A549 (cell line): Measurements from ENCODE around the gene CD99L2. TPM values are rescaled to one million over a fixed set of nuclear protein-coding genes. Genes with fewer than 3 reads are reported as not detected.

Source experiments
- ATAC-seq, 2 experiments: fragments of 200-7000 bp in 1 of 2; fragments of >200 bp in 1 of 2; cut with Nextera tagmentation in 1 of 2; cut with Tn5 transposase in 1 of 2; 3 replicates each; pipeline versions ENCODE4 v1.8.0 to v1.9.1; 2018 to 2020; ENCODE audit warnings: mild to moderate bottlenecking in 1 of 2, moderate library complexity in 1 of 2
- CTCF ChIA-PET: fragments of 300-600 bp; sonication (Branson Sonifier 250); formaldehyde crosslinking; extraction: SDS; loops from one replicate; lab custom pipeline; 2021; ENCODE audit warnings: antibody characterized with exemption, inconsistent platforms; lab: Yijun Ruan, JAX
- POLR2A ChIA-PET: fragments of 350-600 bp; formaldehyde crosslinking; extraction: SDS; loops from one replicate; lab custom pipeline; 2021; ENCODE audit warnings: antibody characterized with exemption, inconsistent platforms; lab: Yijun Ruan, JAX
- DNase-seq, 2 experiments: peaks; one replicate each; pipeline versions ENCODE4 v3.0.0 to v3.0.0-alpha.2; 2011 to 2016; ENCODE audit warnings: low read depth in 1 of 2, low spot score in 1 of 2
- FAIRE-seq: peaks from 2 replicates; lab custom pipeline; 2011; peaks lifted over from hg19 to GRCh38; lab: Jason Lieb, UNC
- H3K27ac ChIP-seq, 2 experiments: fragments of >200 bp; sonication (Bioruptor Twin); formaldehyde crosslinking; 3 replicates each; pipeline ENCODE4 v1.5.1; 2016 to 2017
- H3K4me1 ChIP-seq: fragments of >200 bp; sonication (Bioruptor Twin); formaldehyde crosslinking; 3 replicates; pipeline ENCODE4 v1.6.1; 2016
- H3K4me2 ChIP-seq: fragments of >200 bp; sonication (Bioruptor Twin); formaldehyde crosslinking; 3 replicates; pipeline ENCODE4 v1.6.1; 2016
- H3K4me3 ChIP-seq: fragments of >200 bp; sonication (Bioruptor Twin); formaldehyde crosslinking; 3 replicates; pipeline ENCODE4 v1.5.1; 2016
- H3K9me3 ChIP-seq: fragments of >200 bp; sonication (Bioruptor Twin); formaldehyde crosslinking; 3 replicates; pipeline ENCODE4 v1.6.1; 2016
- CBX8 ChIP-seq: fragments of 200-600 bp; sonication (generic); IDR thresholded peaks from 2 replicates; pipeline ENCODE4 v1.6.1; 2016
- EP300 ChIP-seq, 2 experiments: fragments of >200 bp; sonication (Bioruptor Twin); formaldehyde crosslinking; IDR thresholded peaks; 2 replicates in 1 of 2; 3 replicates in 1 of 2; pipeline ENCODE4 v1.6.1; 2016 to 2017
- ESRRA ChIP-seq: fragments of 150-350 bp; IDR thresholded peaks from 2 replicates; pipeline ENCODE4 v1.6.1; 2014; ENCODE audit warnings: mild to moderate bottlenecking, low read length, borderline replicate concordance
- FOSB ChIP-seq: fragments of 250-450 bp; sonication (Bioruptor Pico); IDR thresholded peaks from 2 replicates; pipeline ENCODE4 v1.5.0; 2020; ENCODE audit warnings: mild to moderate bottlenecking, moderate library complexity
- HDAC2 ChIP-seq: fragments of 200-600 bp; sonication (generic); IDR thresholded peaks from 2 replicates; pipeline ENCODE4 v1.6.1; 2016
- HEYL ChIP-seq: fragments of 250-450 bp; sonication (Bioruptor Pico); IDR thresholded peaks from 2 replicates; pipeline ENCODE4 v1.8.0; 2021; ENCODE audit warnings: mild to moderate bottlenecking, moderate library complexity
- HOXB13 ChIP-seq: fragments of 250-450 bp; sonication (Bioruptor Pico); IDR thresholded peaks from 2 replicates; pipeline ENCODE4 v1.5.0; 2020; ENCODE audit warnings: low read depth, mild to moderate bottlenecking, moderate library complexity
- HOXB5 ChIP-seq: fragments of 250-450 bp; sonication (Bioruptor Pico); IDR thresholded peaks from 2 replicates; pipeline ENCODE4 v1.5.0; 2020; ENCODE audit warnings: mild to moderate bottlenecking, moderate library complexity
- JUN ChIP-seq, 2 experiments: fragments of >200 bp; sonication (Bioruptor Twin); formaldehyde crosslinking; IDR thresholded peaks; 2 replicates in 1 of 2; 3 replicates in 1 of 2; pipeline ENCODE4 v1.6.1; 2016 to 2017
- NFE2L2 ChIP-seq: fragments of 150-350 bp; conservative IDR thresholded peaks from 2 replicates; pipeline ENCODE4 v1.6.1; 2014; ENCODE audit warnings: low read length
- NR3C1 ChIP-seq: fragments of >200 bp; sonication (Bioruptor Twin); formaldehyde crosslinking; IDR thresholded peaks from 3 replicates; pipeline ENCODE4 v1.6.1; 2017
- PHF8 ChIP-seq: fragments of 200-600 bp; sonication (generic); IDR thresholded peaks from 2 replicates; pipeline ENCODE4 v1.6.1; 2016; ENCODE audit warnings: low read depth, mild to moderate bottlenecking, antibody characterized with exemption, moderate library complexity, borderline replicate concordance
- POLR2A ChIP-seq: IDR thresholded peaks from 2 replicates; pipeline ENCODE4 v1.6.1; 2012; ENCODE audit warnings: mild to moderate bottlenecking, low read length
- RARB ChIP-seq: fragments of 250-450 bp; sonication (Bioruptor Pico); IDR thresholded peaks from 2 replicates; pipeline ENCODE4 v1.8.0; 2021; ENCODE audit warnings: mild to moderate bottlenecking, moderate library complexity
- RFX5 ChIP-seq: fragments of 450-650 bp; IDR thresholded peaks from 2 replicates; pipeline ENCODE4 v1.7.1; 2014; ENCODE audit warnings: antibody characterized with exemption, mild to moderate bottlenecking, moderate library complexity
- SMC3 ChIP-seq: fragments of >200 bp; sonication (Bioruptor Twin); formaldehyde crosslinking; IDR thresholded peaks from 3 replicates; pipeline ENCODE4 v1.6.1; 2018; ENCODE audit warnings: inconsistent platforms
- TFCP2L1 ChIP-seq: fragments of 250-450 bp; sonication (Bioruptor Pico); IDR thresholded peaks from 2 replicates; pipeline ENCODE4 v1.5.0; 2021; ENCODE audit warnings: mild to moderate bottlenecking
- ZC3H11A ChIP-seq: fragments of 450-650 bp; IDR thresholded peaks from 2 replicates; pipeline ENCODE4 v1.6.1; 2014; ENCODE audit warnings: antibody characterized with exemption, mild to moderate bottlenecking
- ZSCAN20 ChIP-seq: fragments of 250-450 bp; sonication (Bioruptor Pico); IDR thresholded peaks from 2 replicates; pipeline ENCODE4 v1.8.0; 2022; ENCODE audit warnings: mild to moderate bottlenecking, moderate library complexity
- WGBS: methylation state at CpG from one replicate; pipeline ENCODE4 v1.1.6; 2017; ENCODE audit errors: missing lambda C conversion rate; 5-methylcytosine and 5-hydroxymethylcytosine counted together
- polyA plus RNA-seq, 4 experiments: library from polyadenylated mRNA; depleted of rRNA in 3 of 4; stranded (reverse); fragments of >200 nt; fragmentation: RNase III in 1 of 4; extraction: RNeasy Plus Mini Kit Qiagen cat#74134 plus additional on column Dnase treatment in 1 of 4; gene quantifications; 2 replicates in 3 of 4; 3 replicates in 1 of 4; pipeline ENCODE4 v1.2.3, GENCODE V29; 2011 to 2017
- TF ChIP-seq, protein P1 (sequence below): fragments of >200 bp; sonication (Bioruptor Twin); formaldehyde crosslinking; IDR thresholded peaks from 3 replicates; pipeline ENCODE4 v1.5.1; 2016
- TF ChIP-seq, protein P2 (sequence below): fragments of 200-600 bp; sonication (generic); IDR thresholded peaks from 2 replicates; pipeline ENCODE4 v1.6.1; 2016; ENCODE audit warnings: antibody characterized with exemption, mild to moderate bottlenecking, moderate library complexity
- TF ChIP-seq, protein P3 (sequence below): fragments of 150-350 bp; IDR thresholded peaks from 2 replicates; pipeline ENCODE4 v1.6.1; 2014; ENCODE audit warnings: low read depth, mild to moderate bottlenecking, low read length
- TF ChIP-seq, protein P4 (sequence below): fragments of 450-650 bp; IDR thresholded peaks from 2 replicates; pipeline ENCODE4 v1.6.1; 2014; ENCODE audit warnings: antibody characterized with exemption

The CD99L2 gene
- polyA plus RNA-seq, 2 of the 4 experiments (the other 2 are of a cell fraction): 50.5 to 66.5 TPM

DNA sequence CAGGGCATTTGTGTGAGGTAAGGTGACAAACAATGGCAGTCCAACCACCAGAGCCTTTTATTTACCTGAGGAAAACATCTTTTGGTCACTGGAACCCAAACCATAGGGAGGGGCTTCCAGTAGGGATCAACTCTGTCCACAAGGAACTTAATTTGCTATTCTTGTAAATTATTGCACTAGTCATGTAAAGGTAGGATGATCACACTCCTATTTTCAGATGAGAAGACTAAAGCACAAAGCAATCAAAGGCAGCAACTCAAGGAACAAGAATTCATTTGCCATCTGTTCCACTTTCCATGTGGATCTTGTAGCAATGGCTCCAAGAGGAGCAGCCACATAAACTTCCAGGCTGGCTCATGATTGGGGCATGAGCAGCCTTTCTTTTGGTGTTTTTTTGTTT lies 35.3 kb downstream of the CD99L2 start:
- POLR2A ChIA-PET: no interaction called here
- Histone ChIP-seq H3K4me3 (no peak overlapping the region), H3K27ac (no peak overlapping the region), H3K4me1 (no peaks in the 10 kb centered on the region), H3K9me3 (0 out of 3 replicates have a peak, but pooled peaks cover 3% of the 10 kb centered on the region), H3K4me2 (no peak overlapping the region)
- ATAC-seq (no peak), DNase-seq (no peak), FAIRE-seq (no peak)
- TF ChIP-seq EP300 (IDR thresholded peaks at IDR 0.05): no peak
- no peak for TF ChIP-seq SMC3
- TF ChIP-seq, protein P1, sequence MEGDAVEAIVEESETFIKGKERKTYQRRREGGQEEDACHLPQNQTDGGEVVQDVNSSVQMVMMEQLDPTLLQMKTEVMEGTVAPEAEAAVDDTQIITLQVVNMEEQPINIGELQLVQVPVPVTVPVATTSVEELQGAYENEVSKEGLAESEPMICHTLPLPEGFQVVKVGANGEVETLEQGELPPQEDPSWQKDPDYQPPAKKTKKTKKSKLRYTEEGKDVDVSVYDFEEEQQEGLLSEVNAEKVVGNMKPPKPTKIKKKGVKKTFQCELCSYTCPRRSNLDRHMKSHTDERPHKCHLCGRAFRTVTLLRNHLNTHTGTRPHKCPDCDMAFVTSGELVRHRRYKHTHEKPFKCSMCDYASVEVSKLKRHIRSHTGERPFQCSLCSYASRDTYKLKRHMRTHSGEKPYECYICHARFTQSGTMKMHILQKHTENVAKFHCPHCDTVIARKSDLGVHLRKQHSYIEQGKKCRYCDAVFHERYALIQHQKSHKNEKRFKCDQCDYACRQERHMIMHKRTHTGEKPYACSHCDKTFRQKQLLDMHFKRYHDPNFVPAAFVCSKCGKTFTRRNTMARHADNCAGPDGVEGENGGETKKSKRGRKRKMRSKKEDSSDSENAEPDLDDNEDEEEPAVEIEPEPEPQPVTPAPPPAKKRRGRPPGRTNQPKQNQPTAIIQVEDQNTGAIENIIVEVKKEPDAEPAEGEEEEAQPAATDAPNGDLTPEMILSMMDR: no peak
- TF ChIP-seq ZSCAN20 (CRISPR knock-in tag): no peak
- no peak for TF ChIP-seq FOSB (CRISPR knock-in tag)
- no peak for TF ChIP-seq POLR2A
- no peak for TF ChIP-seq PHF8
- no peak for TF ChIP-seq ESRRA
- TF ChIP-seq, protein P2, sequence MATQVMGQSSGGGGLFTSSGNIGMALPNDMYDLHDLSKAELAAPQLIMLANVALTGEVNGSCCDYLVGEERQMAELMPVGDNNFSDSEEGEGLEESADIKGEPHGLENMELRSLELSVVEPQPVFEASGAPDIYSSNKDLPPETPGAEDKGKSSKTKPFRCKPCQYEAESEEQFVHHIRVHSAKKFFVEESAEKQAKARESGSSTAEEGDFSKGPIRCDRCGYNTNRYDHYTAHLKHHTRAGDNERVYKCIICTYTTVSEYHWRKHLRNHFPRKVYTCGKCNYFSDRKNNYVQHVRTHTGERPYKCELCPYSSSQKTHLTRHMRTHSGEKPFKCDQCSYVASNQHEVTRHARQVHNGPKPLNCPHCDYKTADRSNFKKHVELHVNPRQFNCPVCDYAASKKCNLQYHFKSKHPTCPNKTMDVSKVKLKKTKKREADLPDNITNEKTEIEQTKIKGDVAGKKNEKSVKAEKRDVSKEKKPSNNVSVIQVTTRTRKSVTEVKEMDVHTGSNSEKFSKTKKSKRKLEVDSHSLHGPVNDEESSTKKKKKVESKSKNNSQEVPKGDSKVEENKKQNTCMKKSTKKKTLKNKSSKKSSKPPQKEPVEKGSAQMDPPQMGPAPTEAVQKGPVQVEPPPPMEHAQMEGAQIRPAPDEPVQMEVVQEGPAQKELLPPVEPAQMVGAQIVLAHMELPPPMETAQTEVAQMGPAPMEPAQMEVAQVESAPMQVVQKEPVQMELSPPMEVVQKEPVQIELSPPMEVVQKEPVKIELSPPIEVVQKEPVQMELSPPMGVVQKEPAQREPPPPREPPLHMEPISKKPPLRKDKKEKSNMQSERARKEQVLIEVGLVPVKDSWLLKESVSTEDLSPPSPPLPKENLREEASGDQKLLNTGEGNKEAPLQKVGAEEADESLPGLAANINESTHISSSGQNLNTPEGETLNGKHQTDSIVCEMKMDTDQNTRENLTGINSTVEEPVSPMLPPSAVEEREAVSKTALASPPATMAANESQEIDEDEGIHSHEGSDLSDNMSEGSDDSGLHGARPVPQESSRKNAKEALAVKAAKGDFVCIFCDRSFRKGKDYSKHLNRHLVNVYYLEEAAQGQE: no peak
- no peak for TF ChIP-seq TFCP2L1 (CRISPR knock-in tag)
- TF ChIP-seq HOXB13: no peak
- TF ChIP-seq, protein P3, sequence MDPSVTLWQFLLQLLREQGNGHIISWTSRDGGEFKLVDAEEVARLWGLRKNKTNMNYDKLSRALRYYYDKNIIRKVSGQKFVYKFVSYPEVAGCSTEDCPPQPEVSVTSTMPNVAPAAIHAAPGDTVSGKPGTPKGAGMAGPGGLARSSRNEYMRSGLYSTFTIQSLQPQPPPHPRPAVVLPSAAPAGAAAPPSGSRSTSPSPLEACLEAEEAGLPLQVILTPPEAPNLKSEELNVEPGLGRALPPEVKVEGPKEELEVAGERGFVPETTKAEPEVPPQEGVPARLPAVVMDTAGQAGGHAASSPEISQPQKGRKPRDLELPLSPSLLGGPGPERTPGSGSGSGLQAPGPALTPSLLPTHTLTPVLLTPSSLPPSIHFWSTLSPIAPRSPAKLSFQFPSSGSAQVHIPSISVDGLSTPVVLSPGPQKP: no peak
- no peak for TF ChIP-seq CBX8
- TF ChIP-seq, protein P4, sequence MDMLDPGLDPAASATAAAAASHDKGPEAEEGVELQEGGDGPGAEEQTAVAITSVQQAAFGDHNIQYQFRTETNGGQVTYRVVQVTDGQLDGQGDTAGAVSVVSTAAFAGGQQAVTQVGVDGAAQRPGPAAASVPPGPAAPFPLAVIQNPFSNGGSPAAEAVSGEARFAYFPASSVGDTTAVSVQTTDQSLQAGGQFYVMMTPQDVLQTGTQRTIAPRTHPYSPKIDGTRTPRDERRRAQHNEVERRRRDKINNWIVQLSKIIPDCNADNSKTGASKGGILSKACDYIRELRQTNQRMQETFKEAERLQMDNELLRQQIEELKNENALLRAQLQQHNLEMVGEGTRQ: no peak
- TF ChIP-seq JUN (IDR thresholded peaks at IDR 0.05): no peak
- TF ChIP-seq NFE2L2: no peak
- TF ChIP-seq ZC3H11A: no peak
- TF ChIP-seq RFX5: no peak
- CTCF ChIA-PET: no interaction called here

DNA sequence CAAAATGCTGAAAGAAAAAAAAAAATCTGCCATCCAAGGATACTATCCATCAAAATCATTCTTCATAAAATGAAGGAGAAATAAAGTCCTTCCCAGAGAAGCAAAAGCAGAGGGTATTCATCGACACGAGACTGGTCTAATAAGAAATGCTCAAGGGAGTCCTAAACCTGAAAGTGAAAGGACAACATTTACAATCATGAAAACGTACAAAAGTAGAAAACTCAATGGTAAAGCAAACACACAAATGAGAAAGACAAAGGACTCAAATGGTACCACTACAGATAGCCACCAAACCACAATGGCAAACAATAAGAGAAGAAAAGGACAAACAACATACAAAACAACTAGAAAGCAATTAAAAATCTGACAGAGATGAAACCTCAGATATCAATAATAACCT lies 41.0 kb downstream of the CD99L2 start:
- WGBS: 86% methylated on average over 3 of the region's 3 CpGs
- no peak for FAIRE-seq

More for the DNA sequence above, 41.0 kb downstream of the CD99L2 start:
- no peak overlapping the region for H3K4me3 ChIP-seq
- H3K27ac ChIP-seq: no peak overlapping the region
- ATAC-seq (no peak), DNase-seq (no peak)
- no peak overlapping the region for H3K4me2 ChIP-seq
- CTCF ChIA-PET: no interaction called here
- peaks cover 12% of the 10 kb centered on the region; the same call in 1 of the 3 replicates for H3K9me3 ChIP-seq
- POLR2A ChIA-PET: no interaction called here
- no peak for TF ChIP-seq HOXB5 (CRISPR knock-in tag)
- TF ChIP-seq NFE2L2: no peak
- TF ChIP-seq ESRRA: no peak
- TF ChIP-seq HDAC2: no peak
- TF ChIP-seq RARB (CRISPR knock-in tag): no peak
- TF ChIP-seq HEYL (CRISPR knock-in tag): no peak
- no peak for TF ChIP-seq NR3C1
- H3K4me1 ChIP-seq: no peaks in the 10 kb centered on the region
